BLaER1 treated with 17β-estradiol and CSF1 and Interleukin-3, amounts not matched to agents 10 nM and 100 nM (cell line): ENCODE results near the gene UBE3B.
A peak's percentile ranks its signal among the peaks of the same experiment; 100 is the strongest.

Experiments
- H3K27ac ChIP-seq, 11 experiments: shearing (Covaris generic); formaldehyde crosslinking; 2 replicates each; pipeline ENCODE4 v1.8.1; 2022
- H3K27me3 ChIP-seq, 11 experiments: shearing (Covaris generic); formaldehyde crosslinking; 2 replicates each; pipeline ENCODE4 v1.8.1; 2022
- H3K36me3 ChIP-seq, 11 experiments: shearing (Covaris generic); formaldehyde crosslinking; 2 replicates each; pipeline ENCODE4 v1.8.1; 2022
- H3K4me1 ChIP-seq, 10 experiments: shearing (Covaris generic); formaldehyde crosslinking; 2 replicates each; pipeline ENCODE4 v1.8.1; 2022
- H3K4me2 ChIP-seq, 11 experiments: shearing (Covaris generic); formaldehyde crosslinking; 2 replicates each; pipeline ENCODE4 v1.8.1; 2022
- H3K4me3 ChIP-seq, 10 experiments: shearing (Covaris generic); formaldehyde crosslinking; 2 replicates each; pipeline ENCODE4 v1.8.1; 2022
- H3K9ac ChIP-seq, 11 experiments: shearing (Covaris generic); formaldehyde crosslinking; 2 replicates each; pipeline ENCODE4 v1.8.1; 2022
- H3K9me3 ChIP-seq, 11 experiments: shearing (Covaris generic); formaldehyde crosslinking; replicated peaks in 1 of 11; 2 replicates each; pipeline ENCODE4 v1.8.1; 2022
- H4K20me1 ChIP-seq, 11 experiments: shearing (Covaris generic); formaldehyde crosslinking; 2 replicates each; pipeline ENCODE4 v1.8.1; 2022
- Cebpa-rat ChIP-seq, 11 experiments: shearing (Covaris generic); IDR thresholded peaks; 2 replicates each; pipeline ENCODE4 v1.8.1; 2022

UBE3B gene

DNA sequence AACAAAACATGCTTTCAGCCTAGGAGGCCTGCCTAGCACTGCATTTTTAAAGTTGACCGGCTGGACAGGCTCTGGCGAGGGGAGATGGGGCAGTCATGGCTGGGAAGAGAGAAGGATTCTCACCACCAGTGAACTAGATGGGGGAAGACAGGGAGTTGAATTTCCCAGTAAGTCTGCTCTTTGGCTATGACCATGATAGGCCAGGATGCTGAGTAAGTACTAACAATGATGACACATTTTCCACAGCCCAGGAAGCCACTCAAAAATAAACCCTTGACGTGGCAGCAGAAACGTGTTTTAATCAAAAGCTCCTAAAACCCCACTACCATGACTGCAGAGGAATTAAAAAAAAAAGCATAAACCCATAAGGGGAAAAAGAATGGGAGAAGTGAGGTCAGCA, 19.3 kb upstream of the UBE3B start:
- Histone ChIP-seq H3K4me1 (peaks cover 22 to 50% (median 26%) of the 10 kb centered on the region in 10 experiments), H3K36me3 (peaks cover 74 to 95% (median 81%) of the 10 kb centered on the region in 11 experiments), H3K9me3 (no peaks in the 10 kb centered on the region), H3K4me2 (peak overlapping the region in 3 of 11 experiments; percentile 10 to 36 (median 32); a peak in 4 of 22 replicates), H3K4me3 (no peak overlapping the region), H4K20me1 (peaks cover 28 to 99% (median 58%) of the 10 kb centered on the region in 11 experiments), H3K27ac (no peak overlapping the region), H3K27me3 (no peaks in the 10 kb centered on the region), H3K9ac (no peak overlapping the region)
- no peak for TF ChIP-seq Cebpa-rat (IDR thresholded peaks at IDR 0.05)

DNA sequence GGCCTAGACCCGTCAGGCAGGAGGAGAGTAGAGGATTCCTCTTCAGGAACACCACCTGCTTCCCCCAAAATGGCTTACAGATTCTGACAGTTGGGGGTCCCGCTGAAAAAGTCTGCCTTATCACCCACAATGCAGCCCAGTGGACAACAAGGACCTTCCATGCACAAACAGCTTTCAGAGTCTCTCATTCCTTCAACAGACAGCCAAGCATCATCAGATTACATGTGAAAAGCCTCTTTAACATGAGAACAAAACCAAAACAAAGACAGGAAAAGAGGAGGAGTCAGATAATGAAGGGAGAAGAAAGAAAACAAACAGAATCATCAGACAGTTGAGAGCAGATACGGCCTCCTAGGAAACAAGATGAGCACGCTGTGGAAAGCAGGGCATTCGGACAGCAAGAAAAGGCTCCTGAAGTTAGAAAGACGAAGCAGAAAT, 18.6 kb upstream of the UBE3B start:
- Histone ChIP-seq H3K36me3 (peaks cover 67 to 94% (median 78%) of the 10 kb centered on the region in 11 experiments), H3K4me1 (peaks cover 22 to 57% (median 33%) of the 10 kb centered on the region in 10 experiments), H3K9ac (peak overlapping the region in 1 of 11 experiments; percentile 21; a peak in 1 of 22 replicates), H3K4me2 (peak overlapping the region in 2 of 11 experiments; percentile 32 to 36; a peak in 2 of 22 replicates), H3K4me3 (no peak overlapping the region), H4K20me1 (peaks cover 33 to 99% (median 65%) of the 10 kb centered on the region in 11 experiments), H3K9me3 (no peaks in the 10 kb centered on the region), H3K27ac (no peak overlapping the region), H3K27me3 (no peaks in the 10 kb centered on the region)
- TF ChIP-seq Cebpa-rat (IDR thresholded peaks at IDR 0.05): no peak

DNA sequence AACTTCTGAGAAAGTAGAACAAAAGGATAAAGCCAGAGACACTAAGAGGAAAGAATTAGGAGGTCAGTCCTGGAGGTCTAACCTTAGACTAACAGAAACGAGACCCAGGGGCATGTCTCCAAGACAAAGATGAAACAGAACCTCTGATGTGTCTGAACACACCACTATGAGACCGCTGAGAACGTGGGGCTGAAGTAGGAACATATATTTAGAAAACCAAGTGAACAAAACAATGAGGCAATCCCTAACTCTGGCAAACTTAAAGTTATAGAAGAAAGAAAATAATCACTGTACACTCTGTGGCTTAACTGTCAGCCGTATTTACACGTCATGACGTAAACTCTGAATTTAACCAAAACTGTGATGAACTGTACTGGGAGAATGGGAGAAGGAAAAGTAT, 18.2 kb upstream of the UBE3B start:
- no peaks in the 10 kb centered on the region for H3K9me3 ChIP-seq
- H3K9ac ChIP-seq: peak overlapping the region in 1 of 11 experiments; percentile 21; a peak in 2 of 22 replicates
- H3K27ac ChIP-seq: no peak overlapping the region
- H3K4me2 ChIP-seq: no peak overlapping the region
- no peak for TF ChIP-seq Cebpa-rat (IDR thresholded peaks at IDR 0.05)
- no peaks in the 10 kb centered on the region for H3K27me3 ChIP-seq
- H3K4me1 ChIP-seq: peaks cover 22 to 62% (median 36%) of the 10 kb centered on the region in 10 experiments
- H3K4me3 ChIP-seq: no peak overlapping the region
- H3K36me3 ChIP-seq: peaks cover 63 to 94% (median 78%) of the 10 kb centered on the region in 11 experiments
- peaks cover 38 to 99% (median 69%) of the 10 kb centered on the region in 11 experiments for H4K20me1 ChIP-seq

DNA sequence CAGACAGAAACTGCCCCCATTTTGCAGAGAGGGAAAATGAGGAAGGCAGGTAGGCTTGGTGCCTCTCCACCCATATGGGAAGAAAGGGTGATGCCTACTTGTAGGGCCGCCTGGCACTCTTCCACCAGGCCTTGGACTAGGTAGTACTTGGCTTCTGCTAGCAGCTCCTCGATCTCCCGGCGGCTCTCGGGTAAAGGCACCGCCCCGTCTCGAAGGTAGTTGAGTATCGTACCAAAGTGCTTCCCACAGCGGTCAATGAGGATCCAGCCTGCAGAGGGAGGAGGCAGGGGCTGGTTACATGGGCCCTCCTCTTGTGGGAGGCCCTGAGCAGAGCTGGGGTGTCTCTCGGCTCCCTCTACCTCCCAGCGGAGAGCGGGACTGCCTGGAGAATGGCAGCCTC, 16.9 kb upstream of the UBE3B start:
- H3K36me3 ChIP-seq: peaks cover 59 to 94% (median 77%) of the 10 kb centered on the region in 11 experiments
- H3K4me2 ChIP-seq: peak overlapping the region in 10 of 11 experiments; percentile 46 to 91 (median 69); a peak in 17 of 22 replicates

DNA sequence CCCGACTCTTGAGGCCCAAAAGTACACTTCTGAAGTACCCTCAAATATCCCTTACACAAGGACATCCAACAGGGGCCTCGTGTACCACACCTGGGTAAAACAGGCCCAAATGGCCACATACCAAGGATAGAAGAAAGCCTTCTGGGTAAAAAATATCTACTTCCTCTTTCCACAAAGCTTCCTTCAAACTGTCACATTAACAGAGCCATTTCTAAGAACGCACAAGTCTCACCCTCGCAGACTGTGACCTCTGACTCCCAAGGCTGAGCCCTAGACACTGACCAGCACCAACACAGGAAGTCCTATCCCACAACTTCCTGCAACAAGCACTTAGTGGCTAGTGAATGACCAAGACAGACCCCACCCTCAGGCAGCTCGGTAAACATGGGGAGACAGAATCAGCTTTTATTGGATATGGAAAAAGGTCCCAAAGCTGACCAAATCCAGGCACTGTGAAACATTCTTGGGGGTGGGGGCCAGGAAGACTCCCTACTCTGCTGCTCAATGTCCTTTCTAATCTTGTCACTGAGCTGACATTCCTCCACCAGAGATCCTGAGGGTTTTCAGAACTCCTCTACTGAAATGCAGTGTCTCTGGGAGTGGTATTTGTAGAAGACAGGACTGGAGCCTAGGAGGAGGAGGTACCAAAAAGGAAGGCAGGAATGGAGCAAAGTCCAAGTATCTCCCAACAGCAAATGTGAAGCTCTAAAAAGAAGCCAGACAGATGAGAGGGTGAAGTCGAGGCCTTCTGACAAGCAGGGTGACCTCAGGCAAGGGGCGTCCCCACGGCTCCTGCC, 16.2 kb upstream of the UBE3B start:
- TF ChIP-seq Cebpa-rat (IDR thresholded peaks at IDR 0.05): no peak
- Histone ChIP-seq H3K4me2 (peak overlapping the region; percentile 46 to 91 (median 68)), H3K9me3 (no peaks in the 10 kb centered on the region), H3K9ac (peak overlapping the region in 10 of 11 experiments; percentile 0 to 51 (median 24); a peak in 11 of 22 replicates), H4K20me1 (peaks cover 58 to 100% (median 89%) of the 10 kb centered on the region in 11 experiments), H3K36me3 (peaks cover 59 to 94% (median 77%) of the 10 kb centered on the region in 11 experiments), H3K4me3 (no peak overlapping the region), H3K27me3 (no peaks in the 10 kb centered on the region), H3K4me1 (peaks cover 22 to 75% (median 36%) of the 10 kb centered on the region in 10 experiments), H3K27ac (peak overlapping the region in 10 of 11 experiments; percentile 20 to 69 (median 48); a peak in 19 of 22 replicates)

More for the DNA sequence above, 16.9 kb upstream of the UBE3B start:
- peaks cover 51 to 99% (median 82%) of the 10 kb centered on the region in 11 experiments for H4K20me1 ChIP-seq
- H3K27me3 ChIP-seq: no peaks in the 10 kb centered on the region
- no peaks in the 10 kb centered on the region for H3K9me3 ChIP-seq
- H3K9ac ChIP-seq: no peak overlapping the region
- H3K4me1 ChIP-seq: peaks cover 22 to 74% (median 36%) of the 10 kb centered on the region in 10 experiments
- no peak overlapping the region for H3K4me3 ChIP-seq
- peak overlapping the region in 9 of 11 experiments; percentile 7 to 69 (median 51); a peak in 12 of 22 replicates for H3K27ac ChIP-seq
- TF ChIP-seq Cebpa-rat (IDR thresholded peaks at IDR 0.05): no peak

DNA sequence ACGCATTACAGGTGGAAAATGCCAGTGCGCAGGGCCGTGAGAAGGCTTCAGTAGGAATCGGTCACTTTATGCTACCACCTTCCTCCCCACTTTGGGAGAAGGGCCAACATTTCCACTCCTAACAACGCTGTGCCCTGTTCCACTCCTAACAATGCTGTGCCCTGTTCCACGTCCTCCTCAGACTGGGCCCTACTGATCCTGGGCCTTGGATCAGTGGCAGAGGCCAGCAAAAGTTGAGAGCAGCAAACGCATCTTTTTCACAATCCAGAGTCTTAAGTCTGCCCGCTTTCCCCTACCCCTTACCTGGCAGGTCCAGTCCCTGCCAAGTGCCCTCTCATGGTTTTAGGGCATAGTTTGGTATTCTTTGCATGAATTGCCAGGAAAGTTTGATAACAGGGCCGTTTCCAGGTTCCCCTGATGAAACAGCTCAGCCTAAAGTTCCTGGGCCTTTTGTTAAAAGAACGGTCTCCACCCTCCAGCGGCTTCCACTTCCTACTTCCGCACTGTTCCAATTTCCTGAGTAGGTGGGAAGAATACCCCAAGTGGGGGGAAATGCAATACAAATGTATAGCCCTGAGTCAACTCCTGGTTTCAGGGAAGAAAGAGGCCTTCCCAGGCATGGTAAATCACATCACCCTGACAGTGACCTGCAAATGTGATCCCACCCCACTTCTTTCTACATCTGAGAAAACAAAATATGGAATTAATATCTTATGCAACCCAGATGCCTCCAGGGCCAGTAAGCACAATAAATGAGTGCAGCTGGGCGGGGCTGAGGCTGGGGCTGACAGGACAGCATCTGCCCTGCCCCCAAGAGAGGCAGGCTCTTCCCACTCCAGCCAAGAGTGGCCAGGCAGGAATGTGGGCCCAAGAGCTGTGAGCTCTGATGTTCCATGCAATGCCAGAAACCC, 15.3 kb upstream of the UBE3B start:
- peaks cover 59 to 94% (median 77%) of the 10 kb centered on the region in 11 experiments for H3K36me3 ChIP-seq
- peak overlapping the region in 8 of 11 experiments; percentile 0 to 51 (median 36); a peak in 7 of 22 replicates for H3K9ac ChIP-seq
- peaks cover 22 to 82% (median 36%) of the 10 kb centered on the region in 10 experiments for H3K4me1 ChIP-seq
- H3K4me2 ChIP-seq: peak overlapping the region; percentile 46 to 91 (median 68)
- H4K20me1 ChIP-seq: peaks cover 65 to 100% (median 98%) of the 10 kb centered on the region in 11 experiments
- TF ChIP-seq Cebpa-rat (IDR thresholded peaks at IDR 0.05): no peak
- H3K4me3 ChIP-seq: no peak overlapping the region
- H3K27ac ChIP-seq: peak overlapping the region in 8 of 11 experiments; percentile 42 to 69 (median 51); a peak in 12 of 22 replicates
- no peaks in the 10 kb centered on the region for H3K9me3 ChIP-seq
- H3K27me3 ChIP-seq: no peaks in the 10 kb centered on the region

DNA sequence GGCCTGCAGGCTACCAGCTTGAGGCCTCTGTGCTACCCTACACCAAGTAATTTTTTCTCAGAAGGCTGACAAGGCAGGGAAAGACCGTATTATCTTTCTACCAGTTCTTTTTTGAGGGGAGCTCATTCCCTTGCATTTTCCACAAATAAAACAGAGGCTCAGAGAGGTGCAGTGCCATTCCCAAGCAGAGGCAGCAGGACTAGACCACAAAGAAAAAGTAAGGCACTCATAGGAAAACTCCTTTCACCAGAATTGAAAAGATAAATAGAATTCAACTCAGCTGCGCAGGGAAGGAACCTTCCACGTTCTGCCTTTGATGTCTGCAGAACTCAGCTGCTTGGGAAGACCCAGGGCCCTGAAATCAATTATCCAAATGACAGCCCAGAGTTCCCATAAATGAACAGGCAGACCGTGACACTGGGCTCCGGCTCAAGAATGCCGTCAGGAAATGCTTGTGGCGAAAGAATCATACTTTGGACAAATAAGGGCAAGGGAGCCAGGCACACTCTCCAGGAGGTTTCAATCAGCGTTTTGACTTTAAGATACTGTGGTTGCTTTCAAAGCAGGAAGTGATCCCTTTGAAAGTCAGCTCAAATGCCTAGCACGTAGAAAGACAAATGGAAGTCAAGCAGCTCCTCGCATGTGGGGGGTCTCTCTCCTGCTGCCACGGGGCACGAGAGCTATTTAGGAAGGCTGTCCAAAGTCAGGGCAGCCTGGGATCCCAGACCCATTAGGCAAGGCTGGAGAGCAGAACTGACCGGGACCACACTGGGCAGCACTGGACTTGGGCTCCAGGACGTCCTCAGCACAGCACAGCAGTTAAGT, 14.4 kb upstream of the UBE3B start:
- H3K9ac ChIP-seq: 0 out of 22 replicates have a peak overlapping the region, but pooled peaks of 2 of the 11 experiments have one; percentile 0 to 22
- H3K9me3 ChIP-seq: no peaks in the 10 kb centered on the region
- H4K20me1 ChIP-seq: peaks cover 69 to 100% (median 100%) of the 10 kb centered on the region in 11 experiments
- peaks cover 59 to 94% (median 77%) of the 10 kb centered on the region in 11 experiments for H3K36me3 ChIP-seq
- peak overlapping the region in 10 of 11 experiments; percentile 5 to 91 (median 69); a peak in 14 of 22 replicates for H3K4me2 ChIP-seq
- H3K27ac ChIP-seq: peak overlapping the region in 3 of 11 experiments; percentile 16 to 40 (median 21); a peak in 1 of 22 replicates
- H3K4me1 ChIP-seq: peaks cover 22 to 82% (median 36%) of the 10 kb centered on the region in 10 experiments
- no peaks in the 10 kb centered on the region for H3K27me3 ChIP-seq
- no peak for TF ChIP-seq Cebpa-rat (IDR thresholded peaks at IDR 0.05)
- H3K4me3 ChIP-seq: no peak overlapping the region
